OCI-LY1 (cell line): ENCODE data around the gene POMP.

ENCODE experiments used
- CTCF ChIP-seq: fragments of 200-600 bp; sonication (generic), shearing (Covaris generic); IDR thresholded peaks from 2 replicates; pipeline ENCODE4 v1.5.1; 2017; ENCODE audit warnings: mild to moderate bottlenecking, antibody characterized with exemption, low read length, moderate library complexity, mixed read lengths
- EZH2 ChIP-seq: fragments of 200-600 bp; sonication (generic), shearing (Covaris generic); IDR thresholded peaks from 2 replicates; pipeline ENCODE4 v1.8.0; 2017; ENCODE audit warnings: borderline replicate concordance, mixed run types, mild to moderate bottlenecking, antibody characterized with exemption, low read length, moderate library complexity, mixed read lengths

GRCh38 chr13:28655561-28655960 lies 3.4 kb upstream of the POMP start:
- TF ChIP-seq EZH2 (no peak), CTCF (no peak)
